Activated CD4-positive, alpha-beta T cell treated with anti-CD3 and anti-CD28 coated beads, Interleukin-2, amount 50 U/mL, for 1 hour (primary cell): ENCODE measurements around the gene CD300LG.
"Not testable (repeated sequence)": the region's sequence is repeated elsewhere in the genome, so short reads cannot be mapped to it uniquely, and the experiment has no call there.

Experiments
- DNase-seq: peaks from one replicate; pipeline ENCODE4 v3.0.0-alpha.2; 2020

The CD300LG gene

GRCh38 chr17:43846963-43847371 is at the start of gene CD300LG:
Gene CD300LG (plus strand): TSS chr17:43847176. CDS start chr17:43847217, 41 bp downstream.
- DNase-seq, result no peak

GRCh38 chr17:43798024-43798423 is 49.0 kb upstream of the CD300LG start:
- DNase-seq, result not testable (repeated sequence)

DNA sequence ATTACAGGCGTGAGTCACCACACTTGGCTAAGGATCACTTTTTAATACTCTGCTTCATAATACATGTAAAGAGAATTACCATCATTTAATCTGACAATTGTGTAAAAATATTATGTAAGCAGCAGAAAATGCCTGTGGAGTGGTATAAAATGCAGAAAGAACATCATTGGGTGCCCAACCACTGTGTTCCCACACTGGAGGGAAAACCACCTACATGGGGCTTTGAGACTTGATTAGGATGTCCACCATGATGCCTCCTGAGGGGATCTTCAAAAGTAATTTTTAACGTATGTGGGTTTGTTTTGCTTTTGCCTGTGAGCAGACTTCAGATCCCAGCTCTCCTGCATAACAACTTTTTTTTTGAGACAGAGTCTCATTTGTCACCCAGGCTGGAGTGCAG is 47.9 kb upstream of the CD300LG start:
- no peak for DNase-seq

GRCh38 chr17:43800736-43801135 is 46.2 kb upstream of the CD300LG start:
- DNase-seq, result no peak

DNA sequence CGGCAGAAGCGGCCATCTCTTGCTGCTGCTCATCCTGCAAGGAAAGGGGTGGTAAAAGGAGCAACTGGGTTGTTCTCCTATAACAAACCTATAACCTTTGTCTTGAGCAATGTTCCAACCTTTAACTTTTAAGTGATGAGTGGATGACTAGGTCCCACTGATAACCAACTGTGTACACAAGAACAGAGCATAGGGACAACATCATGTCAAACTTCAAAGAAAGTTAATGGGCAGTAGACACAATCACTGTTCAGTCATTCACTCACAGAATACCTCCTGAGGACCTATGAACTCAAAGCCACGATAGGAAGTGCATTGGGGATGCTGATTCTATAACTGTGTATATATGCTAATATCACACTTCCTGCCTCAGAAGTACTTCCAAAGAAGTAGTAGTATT is 45.1 kb upstream of the CD300LG start:
- DNase-seq, result no peak

GRCh38 chr17:43803758-43804157 is 43.2 kb upstream of the CD300LG start:
- DNase-seq, result no peak

DNA sequence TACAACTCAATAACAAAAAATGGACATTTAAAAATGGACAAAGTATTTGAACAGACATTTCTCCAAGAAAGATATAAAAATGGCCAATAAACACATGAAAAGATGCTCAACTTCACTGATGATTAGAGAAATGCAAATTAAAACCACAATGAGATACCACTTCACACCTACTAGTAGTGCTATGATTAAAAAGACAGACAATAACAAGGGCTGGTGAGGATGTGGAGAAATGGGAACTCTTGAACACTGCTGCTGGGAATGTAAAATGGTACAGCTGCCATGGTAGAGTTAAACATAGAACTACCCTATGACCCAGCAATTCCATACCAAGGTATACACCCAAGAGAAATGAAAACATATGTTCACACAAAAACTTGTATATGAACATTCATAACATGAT is 41.9 kb upstream of the CD300LG start:
- DNase-seq, result no peak

- no peak for DNase-seq
Measured at GRCh38 chr17:43808076-43808475, 38.9 kb upstream of the CD300LG start.

DNA sequence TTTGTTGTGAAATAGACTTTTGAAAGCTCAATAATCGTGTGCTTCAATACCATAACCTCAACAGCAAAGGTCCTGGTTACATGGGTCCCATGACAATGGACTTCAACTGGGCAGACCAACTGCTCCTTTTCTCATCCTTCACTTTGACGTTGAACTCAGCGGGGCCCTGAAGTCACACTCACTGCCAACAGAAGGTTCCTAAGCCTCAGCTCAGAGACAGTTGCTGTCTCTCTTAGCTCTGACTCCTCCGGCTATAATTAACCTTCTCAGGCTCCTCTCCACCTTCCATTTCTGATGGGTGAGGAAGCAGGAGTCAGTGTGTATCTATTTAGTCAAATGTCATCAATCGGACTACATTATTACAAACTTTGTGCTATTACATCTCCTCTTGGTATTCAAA is 37.9 kb upstream of the CD300LG start:
- no peak for DNase-seq

DNA sequence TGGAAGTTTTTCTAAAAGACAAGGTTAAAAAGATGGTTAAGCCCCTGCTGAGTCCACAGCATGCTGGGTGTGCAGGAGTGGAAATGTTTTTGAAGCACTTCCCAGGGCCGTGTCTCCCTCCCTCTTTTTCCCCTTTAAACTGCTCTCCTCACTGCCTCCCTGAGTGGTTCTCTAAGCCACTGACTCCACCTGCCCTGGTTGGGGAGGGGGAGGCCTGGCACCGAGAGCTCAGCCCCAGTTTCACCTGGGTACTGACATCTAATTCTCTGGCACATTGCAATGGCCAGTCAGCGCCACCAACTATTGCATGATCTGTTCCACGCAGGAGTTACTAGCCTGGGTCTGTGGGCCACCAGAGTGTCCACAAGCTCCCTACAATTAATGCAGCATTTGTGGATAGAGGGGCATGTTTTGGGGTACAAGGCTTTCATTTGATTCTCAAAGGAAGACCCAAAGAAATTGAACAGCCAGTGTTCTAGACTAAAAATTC is 36.7 kb upstream of the CD300LG start:
- no peak for DNase-seq

- no peak for DNase-seq
Measured at GRCh38 chr17:43810823-43811222, 36.2 kb upstream of the CD300LG start.

DNA sequence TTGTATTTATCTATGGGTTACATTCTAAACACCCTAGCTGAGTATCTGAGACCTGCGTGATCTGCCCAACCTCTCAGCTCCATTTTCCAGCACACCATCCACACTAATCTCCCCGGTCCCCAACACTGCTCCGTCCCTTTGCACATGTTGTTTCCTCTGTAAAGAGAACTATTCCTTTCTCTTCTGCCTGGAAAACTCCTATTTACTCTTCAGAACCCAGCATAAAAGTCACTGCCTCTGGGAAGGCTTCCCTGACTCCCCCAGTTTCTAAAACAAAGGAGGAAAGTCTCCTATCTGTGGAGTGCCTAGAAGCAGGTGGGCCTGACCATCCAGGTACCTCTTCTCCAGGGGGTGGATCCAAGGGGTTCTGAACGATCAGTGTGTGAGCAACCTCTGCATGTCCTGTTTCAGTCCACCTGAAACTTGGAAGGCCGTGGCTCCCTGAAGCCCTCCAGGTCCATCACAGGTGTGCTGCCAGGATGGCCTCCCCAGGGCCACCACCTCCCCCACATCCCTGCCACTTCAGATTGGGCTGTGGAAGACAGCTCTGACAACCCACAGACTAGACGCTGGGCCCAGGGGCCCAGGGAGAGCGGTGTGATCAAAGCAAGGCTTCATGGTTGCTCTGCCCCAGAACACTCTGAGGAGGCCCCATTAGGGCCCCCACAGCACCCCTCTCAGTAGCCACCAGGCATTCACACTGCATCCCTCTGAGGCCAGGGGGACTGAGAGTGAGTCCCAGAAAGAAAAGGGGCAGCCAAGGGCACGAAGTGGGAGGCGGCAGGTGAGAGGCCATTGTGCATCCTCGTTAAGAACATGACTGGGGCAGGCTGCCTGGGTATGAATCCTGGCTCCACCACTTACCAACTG is 34.3 kb upstream of the CD300LG start:
- DNase-seq, result no peak

- no peak for DNase-seq
Measured at GRCh38 chr17:43813386-43813785, 33.6 kb upstream of the CD300LG start.

- DNase-seq, result no peak
Measured at GRCh38 chr17:43814026-43814425, 33.0 kb upstream of the CD300LG start.

- DNase-seq, result no peak
Measured at GRCh38 chr17:43814714-43815113, 32.3 kb upstream of the CD300LG start.

GRCh38 chr17:43816336-43817320 is 30.3 kb upstream of the CD300LG start:
- no peak for DNase-seq

DNA sequence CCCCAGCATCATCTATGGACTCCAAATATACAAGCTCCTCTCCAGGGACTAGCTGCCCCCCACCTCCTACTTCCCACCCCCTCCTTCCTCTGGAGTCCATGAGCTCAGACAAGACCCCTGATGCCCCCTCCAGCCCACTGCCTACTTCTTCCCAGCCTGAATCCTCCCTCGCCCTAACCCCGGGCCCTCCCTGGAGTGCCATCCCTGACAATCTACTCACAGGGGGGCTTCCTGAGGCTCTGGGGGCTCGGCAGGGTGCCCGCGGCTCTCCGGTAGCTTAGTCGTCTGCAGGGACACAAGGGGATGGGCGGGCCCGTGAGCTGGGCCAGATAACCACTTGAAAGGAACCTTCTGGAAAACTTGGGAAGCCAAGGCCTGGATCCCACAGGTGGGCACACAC is 29.1 kb upstream of the CD300LG start:
- no peak for DNase-seq

- DNase-seq, result no peak
Measured at GRCh38 chr17:43818966-43819365, 28.0 kb upstream of the CD300LG start.

- DNase-seq, result no peak
Measured at GRCh38 chr17:43820759-43821158, 26.2 kb upstream of the CD300LG start.

- no peak for DNase-seq
Measured at GRCh38 chr17:43822570-43823190, 24.3 kb upstream of the CD300LG start.

DNA sequence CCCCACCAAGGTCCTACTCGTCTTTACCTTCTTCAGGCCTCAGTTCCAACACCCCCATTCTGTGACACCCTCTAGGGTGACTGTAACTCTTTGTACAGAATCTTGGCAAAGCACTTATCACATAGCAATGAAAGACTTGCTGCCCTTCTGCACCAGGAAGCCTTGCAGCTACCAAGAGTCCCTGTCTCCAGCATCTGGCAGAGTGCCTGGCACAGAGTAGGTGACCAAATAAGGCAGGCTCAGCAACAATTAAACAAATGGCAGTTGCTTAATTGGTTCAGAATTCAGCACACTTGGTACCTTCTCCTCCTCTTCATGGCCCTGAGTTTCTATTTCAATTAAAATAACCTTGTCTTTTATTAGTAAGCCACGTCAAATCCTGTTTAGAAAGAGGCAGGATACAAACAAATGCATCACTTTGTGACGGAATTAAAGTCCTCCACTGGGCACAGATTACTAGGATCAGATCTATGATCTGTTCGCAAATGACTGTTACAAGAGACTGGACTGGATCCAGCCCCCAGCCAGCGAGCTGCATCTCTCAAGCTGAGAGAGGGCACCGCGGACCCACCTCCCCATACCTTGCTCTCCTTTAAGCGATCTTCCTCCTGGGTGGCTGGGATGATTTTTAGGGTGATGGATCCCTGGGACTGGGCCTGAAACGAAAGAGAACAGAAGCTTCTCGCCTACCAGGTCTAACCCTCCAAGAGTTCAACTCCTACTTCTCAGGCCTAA is 23.5 kb upstream of the CD300LG start:
- DNase-seq, result no peak

GRCh38 chr17:43825567-43825966 is 21.4 kb upstream of the CD300LG start:
- no peak for DNase-seq
